ENCODE measurements around the gene FOXP3. TPM values are rescaled to one million over a fixed set of nuclear protein-coding genes. Genes with fewer than 3 reads are reported as not detected.

Gene FOXP3
- total RNA-seq, 1 experiment from 2014 or later, result 0.15 TPM

DNA sequence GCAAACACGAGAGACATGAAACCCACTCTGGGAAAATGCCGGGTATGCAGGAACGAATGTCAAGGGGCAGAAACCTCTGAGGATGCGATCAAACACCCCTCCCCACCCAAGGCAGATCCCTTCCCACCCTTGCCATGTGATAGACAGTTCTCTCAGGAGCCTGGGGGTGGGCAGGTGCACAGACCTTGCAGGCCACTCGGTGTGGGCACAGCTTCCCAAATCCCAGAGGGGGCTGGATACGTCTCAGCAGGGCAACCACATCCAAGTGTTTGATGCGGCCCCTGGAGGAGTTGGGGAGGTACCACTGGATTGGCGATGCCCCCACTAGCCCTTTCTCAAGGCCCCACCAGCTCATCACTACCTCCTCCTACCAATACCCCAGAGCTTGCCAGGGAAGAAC is 54.1 kb downstream of the FOXP3 start:
- Histone ChIP-seq H3K27ac (ENCODE audit: low read depth, low read length) (no peak overlapping the region), H3K9me3 (ENCODE audit: control insufficient read depth in 1 of 2, insufficient read depth in 1 of 2, low read depth in 1 of 2, low read length in 2 of 2) (no peaks in the 10 kb centered on the region), H3K36me3 (ENCODE audit: control insufficient read depth in 1 of 2, insufficient read depth in 2 of 2, low read length in 2 of 2) (no peaks in the 10 kb centered on the region), H4K20me1 (ENCODE audit: insufficient read depth) (no peaks in the 10 kb centered on the region), H3K4me2 (ENCODE audit: low read length) (no peak overlapping the region), H3K79me2 (ENCODE audit: insufficient read depth, low read length) (no peaks in the 10 kb centered on the region), H3K4me3 (replicated peaks in 1 of 2; ENCODE audit: low read depth in 1 of 2, low read length in 2 of 2) (no peak overlapping the region), H3K9ac (ENCODE audit: low read length) (no peak overlapping the region), H2AFZ (ENCODE audit: low read depth, low read length, poor library complexity, severe bottlenecking) (no peak overlapping the region), H3K27me3 (ENCODE audit: insufficient read depth, low read length) (no peaks in the 10 kb centered on the region), H3K9me2 (ENCODE audit: insufficient read depth) (no peaks in the 10 kb centered on the region), H3K4me1 (ENCODE audit: control insufficient read depth in 1 of 2, insufficient read depth in 2 of 2, low read length in 2 of 2) (no peaks in the 10 kb centered on the region)
- POLR2A ChIA-PET, result no interaction called here
- DNase-seq (ENCODE audit: low read depth, low spot score) (no peak), ATAC-seq (no peak)
- TF ChIP-seq SRF (IDR thresholded peaks at IDR 0.05; ENCODE audit: low read depth) (no peak), ZNF274 (IDR thresholded peaks at IDR 0.05; ENCODE audit: low read depth, low read length) (no peak), TCF7L2 (IDR thresholded peaks at IDR 0.05; ENCODE audit: borderline replicate concordance, extremely low read depth, insufficient read depth, insufficient read length) (no peak), EZH2phosphoT487 (IDR thresholded peaks at IDR 0.05; ENCODE audit: borderline replicate concordance) (no peak), FOSL1 (IDR thresholded peaks at IDR 0.05; ENCODE audit: low read depth) (no peak)
- RAD21 ChIA-PET (ENCODE audit: low non-redundant PET in 1 of 2, low total read pairs in 2 of 2, uncharacterized antibody in 2 of 2, unreplicated experiment in 2 of 2), result no interaction called here
- CTCF ChIA-PET, result no interaction called here
- BruUV-seq (replicated peaks), result no TSS peak
- intact Hi-C loops (cut with micrococcal nuclease), result no loop called here

DNA sequence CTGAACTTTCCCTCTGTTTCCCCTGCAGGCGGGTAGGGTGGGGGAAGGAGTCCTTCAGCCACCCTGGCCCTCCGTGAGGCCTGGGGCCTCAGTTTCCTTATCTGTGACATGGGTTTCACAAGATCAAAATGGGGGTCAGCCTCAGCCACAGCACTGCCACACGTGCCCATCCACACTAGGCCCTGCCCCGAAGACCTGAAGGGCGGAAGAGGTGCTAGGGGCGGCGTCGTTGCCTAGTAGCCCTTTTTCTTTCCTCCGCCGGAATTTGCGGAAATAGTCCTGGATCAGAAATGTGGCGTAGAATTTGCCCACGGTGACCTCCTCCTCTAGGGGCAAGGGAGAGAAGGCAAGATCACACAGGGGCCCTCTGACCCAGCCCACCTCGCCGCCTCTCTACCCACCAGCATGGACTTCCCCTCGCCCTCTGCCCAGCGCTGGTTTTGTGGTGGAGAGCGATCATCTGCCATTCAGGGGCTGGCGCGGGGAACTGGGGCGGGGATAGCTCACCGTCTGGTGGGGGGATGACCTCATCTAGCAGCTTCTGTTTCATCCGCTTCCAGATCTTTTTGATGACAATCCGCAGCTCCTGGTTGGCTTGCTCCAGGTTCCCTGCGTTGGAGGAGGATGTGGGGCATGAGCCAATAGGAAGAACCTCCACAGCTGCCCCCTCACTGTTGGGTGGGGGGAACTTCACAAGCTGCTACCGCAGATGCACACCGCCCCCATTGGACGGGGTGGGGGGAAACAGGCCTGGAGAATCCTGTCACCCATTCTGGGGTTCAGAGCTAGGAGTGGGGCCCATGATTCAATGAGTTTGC is 54.9 kb downstream of the FOXP3 start:
- CTCF ChIA-PET, result no interaction called here
- no peaks in the 10 kb centered on the region for H4K20me1 ChIP-seq (ENCODE audit: insufficient read depth)
- no TSS peak for BruUV-seq (replicated peaks)
- no peaks in the 10 kb centered on the region for H3K27me3 ChIP-seq (ENCODE audit: insufficient read depth, low read length)
- H3K36me3 ChIP-seq (ENCODE audit: control insufficient read depth in 1 of 2, insufficient read depth in 2 of 2, low read length in 2 of 2), result no peaks in the 10 kb centered on the region
- no peak overlapping the region for H2AFZ ChIP-seq (ENCODE audit: low read depth, low read length, poor library complexity, severe bottlenecking)
- TF ChIP-seq YY1 (IDR thresholded peaks at IDR 0.05; ENCODE audit: extremely low read depth, insufficient replicate concordance, low read depth, low read length), result no peak
- no peak overlapping the region for H3K4me3 ChIP-seq (replicated peaks in 1 of 2; ENCODE audit: low read depth in 1 of 2, low read length in 2 of 2)
- no peak overlapping the region for H3K27ac ChIP-seq (ENCODE audit: low read depth, low read length)
- H3K79me2 ChIP-seq (ENCODE audit: insufficient read depth, low read length), result no peaks in the 10 kb centered on the region
- no peak for ATAC-seq
- RAD21 ChIA-PET (ENCODE audit: low non-redundant PET in 1 of 2, low total read pairs in 2 of 2, uncharacterized antibody in 2 of 2, unreplicated experiment in 2 of 2), result no interaction called here
- H3K4me2 ChIP-seq (ENCODE audit: low read length), result no peak overlapping the region
- POLR2A ChIA-PET, result no interaction called here
- intact Hi-C loops (cut with micrococcal nuclease), result no loop called here
- no peaks in the 10 kb centered on the region for H3K9me2 ChIP-seq (ENCODE audit: insufficient read depth)
- no peaks in the 10 kb centered on the region for H3K9me3 ChIP-seq (ENCODE audit: control insufficient read depth in 1 of 2, insufficient read depth in 1 of 2, low read depth in 1 of 2, low read length in 2 of 2)
- H3K4me1 ChIP-seq (ENCODE audit: control insufficient read depth in 1 of 2, insufficient read depth in 2 of 2, low read length in 2 of 2), result no peaks in the 10 kb centered on the region
- no peak overlapping the region for H3K9ac ChIP-seq (ENCODE audit: low read length)
- no peak for DNase-seq (ENCODE audit: low read depth, low spot score)

All from HCT116 (cell line).